ENCODE measurements around the gene ZBED1.
"Not testable (repeated sequence)": the region's sequence is repeated elsewhere in the genome, so short reads cannot be mapped to it uniquely, and the experiment has no call there.

Gene ZBED1

DNA sequence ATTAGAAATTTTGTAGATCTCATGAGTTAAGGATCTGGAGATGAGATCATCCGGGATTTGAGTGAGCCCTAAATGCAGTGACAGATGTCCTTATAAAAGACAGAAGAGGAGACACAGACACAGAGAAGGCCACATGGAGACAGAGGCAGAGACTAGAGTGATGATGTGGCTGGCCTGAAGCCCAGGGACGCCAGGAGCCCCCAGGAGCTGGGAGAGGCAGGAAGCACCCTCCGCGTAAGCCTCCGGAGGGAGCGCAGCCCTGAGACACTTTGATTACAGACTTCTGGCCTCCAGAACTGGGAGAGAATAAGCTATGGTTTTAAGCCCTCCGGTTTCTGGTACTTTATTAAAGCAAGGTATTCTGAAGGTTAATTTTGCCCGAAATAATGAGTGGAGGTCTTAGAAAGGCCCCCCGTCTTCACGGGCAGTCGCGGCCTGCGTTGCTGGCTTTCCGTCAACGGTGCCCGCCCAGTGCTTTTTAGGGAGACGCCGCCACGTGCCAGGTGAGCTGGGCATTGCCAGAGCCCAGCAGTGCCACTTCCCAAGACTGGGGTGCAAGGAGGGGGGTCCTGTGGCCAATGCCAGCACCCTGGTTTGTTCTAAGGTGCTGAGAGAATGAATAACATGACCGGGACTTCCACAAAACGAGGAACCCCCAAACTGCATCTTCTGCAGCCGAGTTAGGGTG, 8.1 kb downstream of the ZBED1 start:
- no peak for DNase-seq

DNA sequence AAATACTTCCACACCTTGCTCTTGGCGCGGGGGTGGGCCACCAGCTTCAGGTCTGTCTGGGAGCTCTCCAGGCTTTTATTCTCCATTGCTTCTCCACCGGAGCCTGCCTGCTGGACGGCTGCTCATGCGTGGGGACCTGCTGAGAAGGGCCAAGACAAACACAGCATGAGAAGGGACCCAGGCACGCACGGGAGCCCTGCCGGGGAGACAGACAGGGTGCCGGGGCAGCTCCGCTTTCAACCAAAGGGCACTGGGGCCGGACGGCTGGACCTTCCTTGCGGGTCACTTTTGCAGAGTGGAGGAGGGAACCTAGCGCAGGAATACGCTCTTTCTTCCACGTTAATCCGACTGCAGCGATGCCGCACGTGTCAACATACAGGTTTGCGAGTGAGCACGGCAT, 10.1 kb downstream of the ZBED1 start:
- no peak for DNase-seq

GRCh38 chrX:2489446-2490445, 11.0 kb downstream of the ZBED1 start:
- no peak for DNase-seq

- no peak for DNase-seq
These were observed 12.0 kb downstream of the ZBED1 start for GRCh38 chrX:2488621-2489285.

DNA sequence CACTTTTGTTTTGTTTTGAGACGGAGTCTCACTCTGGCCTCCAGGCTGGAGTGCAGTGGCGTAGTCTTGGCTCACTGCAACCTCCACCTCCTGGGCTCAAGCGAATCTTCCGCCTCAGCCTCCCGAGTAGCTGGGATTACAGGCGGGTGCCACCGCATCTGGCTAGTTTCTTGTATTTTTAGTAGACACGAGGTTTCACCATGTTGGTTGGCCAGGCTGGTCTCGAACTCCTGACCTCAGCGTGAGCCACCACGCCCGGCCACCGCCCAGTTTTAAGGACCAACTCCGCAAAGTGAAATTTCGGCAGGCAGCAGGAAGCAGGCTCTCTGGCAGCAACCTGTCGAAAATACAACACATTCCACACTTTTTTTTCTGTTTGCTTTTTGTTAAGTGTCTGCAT, 13.4 kb downstream of the ZBED1 start:
- no peak for DNase-seq

DNA sequence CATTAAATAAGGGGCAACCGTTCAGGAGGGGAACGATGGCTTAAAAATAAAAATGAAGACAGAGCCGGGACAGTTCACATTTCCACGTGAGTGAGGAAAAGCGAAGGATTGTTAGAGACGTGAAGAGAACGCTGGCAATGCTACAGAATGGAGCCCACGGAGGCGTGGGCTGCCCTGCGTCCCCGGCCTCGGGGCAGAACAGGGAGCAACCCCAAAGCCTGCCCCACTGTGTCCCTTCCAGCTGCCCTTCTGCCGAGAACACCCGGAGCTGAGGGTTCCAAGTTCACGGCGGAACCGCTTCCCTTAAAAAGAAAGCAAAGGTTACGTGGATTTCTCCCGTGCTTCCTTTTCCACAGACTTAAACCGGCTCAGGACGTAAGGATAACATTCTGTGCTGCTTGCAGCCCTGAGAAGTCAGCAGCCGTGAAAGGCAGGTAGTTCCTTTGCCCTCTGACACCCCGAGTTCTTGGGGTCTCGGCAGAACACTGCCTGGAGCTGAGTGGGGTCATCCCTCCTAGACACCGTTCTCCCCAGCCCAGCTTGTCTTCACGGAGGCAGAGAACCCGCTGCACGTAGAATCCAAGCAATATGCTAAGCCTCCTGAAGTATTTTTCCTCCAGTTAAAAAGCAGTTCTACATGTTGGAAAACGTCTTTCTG, 14.2 kb downstream of the ZBED1 start:
- DNase-seq: no peak

DNA sequence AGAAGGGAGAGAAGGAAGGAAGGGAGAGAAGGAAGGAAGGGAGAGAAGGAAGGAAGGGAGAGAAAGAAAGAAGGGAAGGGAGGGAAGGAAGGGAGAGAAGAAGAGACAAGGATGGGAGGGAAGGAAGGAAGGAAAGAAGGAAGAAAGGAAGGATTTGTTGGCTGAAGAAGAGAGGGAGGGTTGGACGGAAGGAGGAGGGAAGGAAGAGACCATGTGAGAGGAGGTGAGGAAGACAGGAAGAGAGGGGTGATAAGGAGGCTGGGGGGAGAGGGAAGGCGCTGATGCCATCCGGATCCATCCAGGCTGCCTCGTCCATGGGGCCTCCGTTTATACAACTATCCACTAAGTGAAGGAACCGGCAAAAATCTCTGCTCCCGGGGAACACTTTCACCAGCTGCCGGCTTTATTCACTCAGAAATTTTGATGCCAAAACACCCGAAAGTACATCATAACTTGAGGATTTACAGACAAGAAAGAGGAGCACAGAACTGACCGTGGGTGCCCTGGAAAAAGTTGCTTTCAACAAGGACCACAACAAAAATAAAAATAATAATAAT, 14.9 kb downstream of the ZBED1 start:
- no peak for DNase-seq

DNA sequence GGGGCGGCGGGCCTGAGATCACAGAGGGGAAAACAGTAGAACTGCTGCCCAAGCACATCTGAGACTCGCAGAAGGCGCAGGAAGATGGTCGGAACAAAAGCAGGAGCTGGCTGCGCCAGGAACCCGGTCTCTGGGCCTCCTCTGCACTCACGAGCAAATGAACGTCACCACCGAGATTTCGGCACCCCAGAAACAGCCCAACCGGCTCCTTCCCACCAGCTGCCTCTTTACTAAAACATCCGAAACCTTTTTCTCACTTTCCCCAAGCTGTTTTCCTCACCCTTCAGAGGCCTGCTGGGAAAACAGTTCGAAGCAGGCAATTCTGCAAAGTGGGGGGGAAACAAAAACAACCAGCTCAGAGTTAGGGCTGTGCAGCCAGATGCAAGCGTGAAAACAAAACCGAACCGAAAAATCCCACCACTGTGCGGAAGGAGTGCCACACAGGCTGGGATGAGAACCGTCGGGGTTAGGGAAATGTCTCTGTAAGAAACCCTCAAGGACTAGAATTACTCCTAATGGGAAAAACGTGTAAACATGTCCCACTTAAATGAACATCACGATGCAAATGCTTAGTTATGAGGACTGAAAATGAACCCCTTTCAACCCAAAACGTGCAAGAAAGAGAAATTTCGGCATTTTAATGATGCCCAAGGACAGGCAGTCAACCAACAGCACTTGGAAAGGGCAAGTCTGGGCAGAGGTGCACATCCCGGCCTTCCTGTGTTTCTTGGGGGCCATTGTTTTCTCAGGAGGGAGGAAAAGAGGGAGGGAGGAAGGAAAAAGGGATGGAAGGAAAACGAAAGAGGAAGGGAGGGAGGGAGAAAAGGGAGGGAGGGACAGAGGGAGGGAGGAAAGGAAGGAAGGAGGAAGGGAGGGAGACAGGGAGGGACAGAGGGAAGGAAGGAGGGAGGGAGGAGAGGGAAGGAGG, 15.8 kb downstream of the ZBED1 start:
- no peak for DNase-seq

- no peak for DNase-seq
These were observed 16.5 kb downstream of the ZBED1 start for GRCh38 chrX:2484256-2484655.

DNA sequence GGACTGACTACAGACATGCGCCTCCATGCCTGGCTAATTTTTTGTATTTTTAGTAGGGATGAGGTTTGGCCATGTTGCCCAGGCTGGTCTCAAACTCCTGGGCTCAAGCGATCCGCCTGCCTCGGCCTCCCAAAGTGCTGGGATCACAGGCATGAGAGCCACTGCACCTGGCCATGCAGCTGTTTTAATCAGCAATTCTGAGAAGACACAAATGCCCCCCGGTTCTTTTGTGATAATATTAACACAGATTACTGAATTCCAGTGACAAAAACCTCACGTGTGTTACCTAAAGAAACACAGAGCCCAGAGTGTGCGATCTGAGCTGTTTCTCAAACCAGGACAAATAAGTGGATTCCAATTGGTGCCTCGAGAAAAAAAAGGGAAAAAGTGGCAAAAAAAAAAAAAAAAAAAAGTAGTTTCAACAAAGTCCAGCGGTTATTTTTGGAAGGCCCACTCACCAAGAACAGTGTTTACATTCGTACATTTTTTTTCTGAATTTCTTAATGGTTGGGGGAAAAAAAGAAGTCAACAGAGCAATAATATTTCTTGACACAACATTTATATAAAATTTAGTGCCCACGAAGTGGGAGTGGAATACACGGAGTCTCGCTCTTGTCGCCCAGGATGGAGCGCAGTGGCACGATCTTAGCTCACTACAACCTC, 17.2 kb downstream of the ZBED1 start:
- DNase-seq: no peak

- not testable (repeated sequence) for DNase-seq
These were observed 19.2 kb downstream of the ZBED1 start for GRCh38 chrX:2481597-2481996.

DNA sequence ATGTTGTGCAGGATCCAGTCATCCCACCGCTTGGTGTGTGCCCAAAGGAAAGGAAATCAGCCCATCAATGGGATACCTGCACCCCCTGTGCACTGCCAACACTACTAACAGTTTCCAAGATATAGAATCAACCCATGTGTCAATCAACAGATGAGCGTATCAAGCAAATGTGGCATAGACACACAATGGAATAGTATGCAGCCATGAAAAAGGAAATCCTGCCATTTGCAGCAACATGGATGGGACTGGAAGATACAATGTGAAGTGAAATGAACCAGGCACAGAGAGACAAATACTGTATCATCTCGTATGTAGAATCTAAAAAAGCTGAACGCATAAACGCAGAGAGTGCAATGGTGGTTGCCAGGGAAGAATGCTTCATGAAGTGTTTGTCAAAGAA, 20.8 kb downstream of the ZBED1 start:
- DNase-seq: not testable (repeated sequence)

- no peak for DNase-seq
These were observed 21.4 kb downstream of the ZBED1 start for GRCh38 chrX:2479420-2479780.

DNA sequence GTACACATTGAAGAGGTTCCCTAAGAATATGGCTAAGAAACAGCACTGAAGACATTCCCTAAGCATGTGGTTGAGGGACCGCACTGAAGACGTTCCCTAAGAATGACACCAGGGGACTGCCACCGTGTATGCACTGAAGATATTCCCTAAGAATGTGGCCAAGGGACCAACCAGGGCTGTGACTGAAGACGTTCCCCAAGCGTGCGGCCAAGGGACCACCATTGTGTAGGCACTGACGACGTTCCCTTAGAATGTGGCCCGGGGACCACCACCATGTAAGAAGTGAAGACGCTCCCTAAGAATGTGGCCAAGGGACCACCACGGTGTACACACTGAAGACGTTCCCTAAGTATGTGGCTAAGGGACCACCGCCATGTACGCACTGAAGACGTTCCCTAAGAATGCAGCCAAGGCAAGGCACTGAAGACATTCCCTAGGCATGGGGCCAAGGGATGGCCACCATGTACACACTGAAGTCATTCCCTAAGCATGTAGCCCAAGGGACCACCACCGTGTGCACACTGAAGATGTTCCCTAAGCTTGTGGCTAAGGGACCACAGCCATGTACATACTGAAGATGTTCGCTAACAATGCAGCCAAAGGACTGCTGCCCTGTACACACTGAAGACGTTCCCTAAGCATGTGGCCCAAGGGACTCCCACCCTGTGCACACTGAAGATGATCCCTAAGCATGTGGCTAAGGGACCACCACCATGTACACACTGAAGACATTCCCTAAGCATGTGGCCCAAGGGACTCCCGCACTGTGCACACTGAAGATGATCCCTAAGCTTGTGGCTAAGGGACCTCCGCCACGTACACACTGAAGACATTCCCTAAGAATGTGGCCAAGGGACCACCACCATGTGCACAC, 22.0 kb downstream of the ZBED1 start:
- no peak for DNase-seq

- DNase-seq: not testable (repeated sequence)
These were observed 23.5 kb downstream of the ZBED1 start for GRCh38 chrX:2477313-2477712.

- DNase-seq: no peak
These were observed 25.6 kb downstream of the ZBED1 start for GRCh38 chrX:2474963-2475726.

DNA sequence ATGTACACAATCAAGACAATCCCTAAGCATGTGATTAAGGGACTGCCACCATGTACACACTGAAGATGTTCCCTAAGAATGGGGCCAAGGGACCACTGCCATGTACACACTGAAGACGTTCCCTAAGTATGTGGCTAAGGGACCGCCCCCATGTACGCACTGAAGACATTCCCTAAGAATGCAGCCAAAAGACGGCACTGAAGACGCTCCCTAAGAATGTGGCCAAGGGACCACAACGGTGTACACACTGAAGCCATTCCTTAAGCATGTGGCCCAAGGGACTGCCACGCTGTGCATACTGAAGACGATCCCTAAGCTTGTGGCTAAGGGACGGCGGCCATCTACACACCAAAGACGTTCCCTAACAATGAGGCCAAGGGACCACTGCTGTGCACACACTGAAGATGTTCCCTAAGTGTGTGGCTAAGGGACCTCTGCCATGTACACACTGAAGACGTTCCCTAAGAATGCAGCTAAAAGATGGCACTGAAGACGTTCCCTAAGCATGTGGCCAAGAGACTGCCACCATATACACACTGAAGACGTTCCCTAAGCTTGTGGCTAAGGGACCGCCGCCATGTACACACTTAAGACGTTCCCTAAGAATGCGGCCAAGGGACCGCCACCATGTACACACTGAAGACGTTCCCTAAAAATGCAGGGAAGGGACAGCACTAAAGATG, 26.4 kb downstream of the ZBED1 start:
- DNase-seq: no peak

GRCh38 chrX:2473064-2473463, 27.7 kb downstream of the ZBED1 start:
- not testable (repeated sequence) for DNase-seq

DNA sequence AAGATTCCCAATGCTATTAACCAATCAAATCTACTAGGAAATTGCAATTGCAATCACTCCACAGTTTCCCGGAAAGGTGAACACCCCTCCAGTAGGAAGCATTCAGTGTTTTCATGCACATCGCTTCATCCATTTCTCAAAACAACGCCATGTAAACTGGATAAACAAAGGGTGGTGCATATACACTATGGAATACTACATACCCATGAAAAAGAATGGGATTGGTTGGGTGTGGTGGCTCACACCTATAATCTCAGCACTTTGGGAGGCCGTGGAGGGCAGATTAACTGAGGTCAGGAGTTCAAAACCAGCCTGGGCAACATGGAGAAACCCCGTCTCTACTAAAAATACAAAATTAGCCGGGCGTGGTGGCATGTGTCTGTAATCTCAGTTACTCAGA, 29.1 kb downstream of the ZBED1 start:
- no peak for DNase-seq

All from CD4-positive, alpha-beta T cell treated with Interleukin-17A for 1 hour (primary cell).